ENCODE measurements around the gene CPSF6. TPM values are rescaled to one million over a fixed set of nuclear protein-coding genes. Genes with fewer than 3 reads are reported as not detected.
"Not testable (repeated sequence)": the region's sequence is repeated elsewhere in the genome, so short reads cannot be mapped to it uniquely, and the experiment has no call there.

CPSF6 gene
- total RNA-seq, 1 experiment from 2014 or later = 91.7 TPM

- DNase-seq (ENCODE audit: extremely low read depth, low read depth) = no peak
Measured at GRCh38 chr12:69258655-69259054, 19.3 kb downstream of the CPSF6 start.

GRCh38 chr12:69262264-69262974 lies 23.1 kb downstream of the CPSF6 start:
- DNase-seq (ENCODE audit: extremely low read depth, low read depth) = no peak

- DNase-seq (ENCODE audit: extremely low read depth, low read depth) = no peak
Measured at GRCh38 chr12:69265205-69265604, 25.8 kb downstream of the CPSF6 start.

GRCh38 chr12:69265633-69266032 lies 26.3 kb downstream of the CPSF6 start:
- DNase-seq (ENCODE audit: extremely low read depth, low read depth) = not testable (repeated sequence)

DNA sequence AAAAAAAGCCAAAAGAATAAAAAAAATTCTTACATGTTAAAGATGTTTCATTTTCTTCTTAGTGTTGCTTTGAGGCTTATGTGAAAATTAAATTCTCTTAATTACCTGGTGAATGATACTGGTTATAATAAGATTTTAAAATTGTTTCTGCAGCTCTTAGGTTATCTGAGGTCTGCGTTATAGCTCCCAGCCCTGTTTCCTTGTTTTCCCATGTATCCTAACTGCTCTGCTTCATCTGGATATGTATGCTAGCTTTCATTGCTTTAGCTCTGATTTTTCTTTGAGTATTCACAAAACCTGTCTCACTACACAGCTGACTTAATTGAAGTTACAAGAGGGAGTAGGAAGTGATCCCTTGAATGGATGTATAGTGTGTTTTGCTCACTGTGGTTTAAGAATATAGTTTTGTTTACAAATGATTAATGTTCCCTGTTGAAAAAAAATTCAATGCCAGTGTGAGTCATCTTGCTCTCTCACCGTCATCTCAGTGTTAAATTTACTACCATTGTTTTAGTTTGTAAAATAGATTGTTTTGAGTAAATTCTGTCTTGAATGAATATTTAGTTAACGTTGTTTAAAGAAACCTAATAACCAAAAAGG lies 26.8 kb downstream of the CPSF6 start:
- no peak for DNase-seq (ENCODE audit: extremely low read depth, low read depth)

- no peak for DNase-seq (ENCODE audit: extremely low read depth, low read depth)
Measured at GRCh38 chr12:69269736-69270135, 30.4 kb downstream of the CPSF6 start.

- no peak for DNase-seq (ENCODE audit: extremely low read depth, low read depth)
Measured at GRCh38 chr12:69272511-69272910, 33.1 kb downstream of the CPSF6 start.

DNA sequence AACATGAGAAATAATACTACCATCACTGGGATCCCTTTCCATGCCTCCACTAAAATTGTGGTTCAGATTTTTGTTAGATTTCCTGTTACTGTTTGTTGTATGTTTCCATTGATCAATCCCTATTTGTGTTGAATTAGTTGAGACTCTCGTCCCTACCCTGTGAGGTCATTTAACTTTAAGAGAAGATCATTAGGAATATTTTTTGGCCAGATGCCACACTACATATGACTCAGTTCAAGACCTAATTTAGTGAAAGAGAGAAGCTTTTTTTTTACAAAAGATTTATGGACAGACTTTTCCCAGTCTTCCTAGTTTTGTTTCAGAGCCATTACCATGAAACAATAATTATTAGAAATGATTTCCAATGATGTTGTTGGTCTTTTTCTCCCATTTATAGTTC lies 35.5 kb downstream of the CPSF6 start:
- DNase-seq (ENCODE audit: extremely low read depth, low read depth) = no peak

- no peak for DNase-seq (ENCODE audit: extremely low read depth, low read depth)
Measured at GRCh38 chr12:69275471-69275891, 36.1 kb downstream of the CPSF6 start.

GRCh38 chr12:69278814-69279782 lies 39.7 kb downstream of the CPSF6 start:
- no peak for DNase-seq (ENCODE audit: extremely low read depth, low read depth)

DNA sequence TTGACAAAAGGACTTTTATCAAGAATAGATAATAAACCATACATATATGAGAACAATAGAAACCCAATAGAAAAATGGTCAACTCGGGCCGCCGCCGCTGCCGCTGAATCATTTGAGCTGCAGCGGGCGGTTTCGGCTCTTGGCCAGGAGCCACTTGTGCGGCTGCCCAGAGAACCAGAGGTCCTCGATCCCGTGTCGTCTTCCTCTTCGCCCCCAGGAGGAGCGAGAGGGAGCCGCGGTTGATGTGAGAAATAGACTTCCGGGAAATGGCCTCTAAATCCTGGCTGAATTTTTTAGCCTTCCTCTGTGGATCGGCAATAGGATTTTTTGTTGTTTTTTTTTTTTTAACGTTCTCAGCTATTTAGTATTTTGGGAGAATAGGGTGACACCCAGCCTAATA lies 44.8 kb downstream of the CPSF6 start:
- peak; percentile 44 for DNase-seq (ENCODE audit: extremely low read depth, low read depth)

DNA sequence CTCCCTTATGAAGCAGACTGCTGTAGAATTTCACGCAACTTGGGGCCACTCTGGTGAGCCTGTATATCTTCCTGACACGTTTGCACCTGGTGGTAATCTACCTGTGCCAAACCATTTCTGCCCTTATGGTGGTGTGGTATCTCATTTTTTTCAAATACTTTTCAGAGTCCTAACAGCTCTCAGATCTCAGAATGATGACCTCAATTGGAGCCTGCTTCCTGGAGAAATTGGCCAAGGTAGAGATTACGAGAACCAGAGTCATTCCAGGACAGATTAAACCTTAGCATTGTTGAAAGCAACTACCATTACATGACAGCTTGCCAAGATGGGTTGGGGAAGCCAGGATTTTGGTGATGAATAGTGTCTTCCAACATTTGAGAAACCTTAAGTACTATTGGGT lies 48.2 kb downstream of the CPSF6 start:
- no peak for DNase-seq (ENCODE audit: extremely low read depth, low read depth)

GRCh38 chr12:69290545-69291277 lies 51.3 kb downstream of the CPSF6 start:
- peak; percentile 79 for DNase-seq (ENCODE audit: extremely low read depth, low read depth)

DNA sequence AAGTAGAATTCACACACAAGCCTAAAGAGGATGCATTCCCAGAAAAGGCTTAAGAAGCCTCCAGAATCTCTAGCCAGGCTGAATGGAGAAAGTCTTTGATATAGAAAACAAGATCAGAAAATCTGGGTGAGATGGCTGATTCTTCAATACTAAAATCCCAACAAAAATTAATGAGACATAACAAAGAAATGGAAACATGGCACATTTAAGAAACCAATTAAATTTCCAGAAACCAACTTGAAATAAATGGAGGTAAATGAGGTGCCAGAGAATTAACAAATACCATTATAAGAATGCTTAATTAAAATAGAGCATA lies 51.9 kb downstream of the CPSF6 start:
- DNase-seq (ENCODE audit: extremely low read depth, low read depth) = no peak

- no peak for DNase-seq (ENCODE audit: extremely low read depth, low read depth)
Measured at GRCh38 chr12:69298133-69298532, 58.8 kb downstream of the CPSF6 start.

DNA sequence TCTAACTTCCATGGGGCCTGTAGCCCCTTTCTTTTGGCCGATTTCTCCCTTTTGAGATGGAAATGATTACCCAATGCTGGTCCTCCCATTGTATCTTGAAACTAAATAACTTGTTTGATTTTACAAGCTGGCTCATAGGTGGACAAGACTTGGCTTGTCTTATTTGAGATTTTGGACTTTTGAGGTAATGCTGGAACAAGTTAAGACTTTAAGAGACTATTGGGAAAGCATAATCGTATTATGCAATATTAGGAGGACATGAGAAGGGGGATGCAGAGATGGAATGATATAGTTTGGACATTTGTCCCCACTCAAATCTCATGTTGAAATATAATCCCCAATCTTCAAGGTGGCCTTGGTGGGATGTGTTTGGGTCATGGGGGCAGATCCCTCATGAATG lies 59.6 kb downstream of the CPSF6 start:
- no peak for DNase-seq (ENCODE audit: extremely low read depth, low read depth)

GRCh38 chr12:69304284-69304683 lies 64.9 kb downstream of the CPSF6 start:
- no peak for DNase-seq (ENCODE audit: extremely low read depth, low read depth)

DNA sequence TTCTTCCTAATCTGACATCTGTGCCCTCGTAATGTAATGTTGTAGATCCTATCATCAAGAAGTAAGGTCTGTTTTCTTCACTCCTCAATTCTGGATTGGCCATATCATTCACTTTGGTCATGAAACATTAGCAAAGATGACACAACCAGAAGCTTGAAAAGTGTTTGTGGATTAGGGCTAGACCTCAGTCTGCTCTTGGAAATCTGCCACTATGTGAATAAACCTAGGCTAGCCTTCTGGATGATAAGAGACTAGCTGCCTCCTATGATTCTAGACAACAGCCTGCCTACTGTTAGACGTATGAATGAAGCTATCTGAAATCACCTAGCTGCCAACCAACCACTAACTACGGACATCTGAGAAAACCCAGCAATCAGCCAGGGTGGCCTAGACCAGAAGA lies 70.1 kb downstream of the CPSF6 start:
- no peak for DNase-seq (ENCODE audit: extremely low read depth, low read depth)

GRCh38 chr12:69313209-69313608 lies 73.8 kb downstream of the CPSF6 start:
- DNase-seq (ENCODE audit: extremely low read depth, low read depth) = no peak

- not testable (repeated sequence) for DNase-seq (ENCODE audit: extremely low read depth, low read depth)
Measured at GRCh38 chr12:69316784-69317183, 77.4 kb downstream of the CPSF6 start.

GRCh38 chr12:69317233-69317632 lies 77.9 kb downstream of the CPSF6 start:
- DNase-seq (ENCODE audit: extremely low read depth, low read depth) = not testable (repeated sequence)
